ENCODE results near the gene CHD2.
"Not testable (repeated sequence)": the region's sequence is repeated elsewhere in the genome, so short reads cannot be mapped to it uniquely, and the experiment has no call there.

The CHD2 gene

GRCh38 chr15:93037820-93038705 is 137.9 kb downstream of the CHD2 start:
- FAIRE-seq: no peak

- FAIRE-seq: not testable (repeated sequence)
These were observed 139.6 kb downstream of the CHD2 start for GRCh38 chr15:93039562-93040287.

- no peak for FAIRE-seq
These were observed 140.4 kb downstream of the CHD2 start for GRCh38 chr15:93040288-93041158.

- no peak for FAIRE-seq
These were observed 141.0 kb downstream of the CHD2 start for GRCh38 chr15:93041159-93041547.

- no peak for FAIRE-seq
These were observed 142.1 kb downstream of the CHD2 start for GRCh38 chr15:93042211-93042610.

GRCh38 chr15:93042691-93043378 is 142.7 kb downstream of the CHD2 start:
- no peak for FAIRE-seq

GRCh38 chr15:93043621-93044300 is 143.6 kb downstream of the CHD2 start:
- no peak for FAIRE-seq

- no peak for FAIRE-seq
These were observed 144.4 kb downstream of the CHD2 start for GRCh38 chr15:93044301-93045190.

GRCh38 chr15:93045191-93045785 is 145.2 kb downstream of the CHD2 start:
- no peak for FAIRE-seq

- FAIRE-seq: no peak
These were observed 146.0 kb downstream of the CHD2 start for GRCh38 chr15:93046120-93046519.

GRCh38 chr15:93046721-93047120 is 146.6 kb downstream of the CHD2 start:
- no peak for FAIRE-seq

- FAIRE-seq: no peak
These were observed 147.7 kb downstream of the CHD2 start for GRCh38 chr15:93047621-93048425.

- no peak for FAIRE-seq
These were observed 148.2 kb downstream of the CHD2 start for GRCh38 chr15:93048426-93048721.

GRCh38 chr15:93048759-93049161 is 148.6 kb downstream of the CHD2 start:
- no peak for FAIRE-seq

GRCh38 chr15:93049233-93049632 is 149.1 kb downstream of the CHD2 start:
- no peak for FAIRE-seq

- FAIRE-seq: no peak
These were observed 149.9 kb downstream of the CHD2 start for GRCh38 chr15:93049914-93050578.

GRCh38 chr15:93050648-93051047 is 150.5 kb downstream of the CHD2 start:
- FAIRE-seq: no peak

GRCh38 chr15:93051236-93052089 is 151.3 kb downstream of the CHD2 start:
- no peak for FAIRE-seq

Data from islet of Langerhans (tissue), 1 donor.